MM.1S (cell line): ENCODE data around the gene C1orf116.

ENCODE experiments used
- DNase-seq: peaks from one replicate; pipeline ENCODE4 v3.0.0-alpha.2; 2015
- H2AFZ ChIP-seq: fragments of 300-600 bp; sonication (generic); 2 replicates; pipeline ENCODE4 v1.6.0; 2016; ENCODE audit warnings: antibody characterized with exemption, low read length
- H3F3A ChIP-seq: fragments of 300-600 bp; sonication (generic); 2 replicates; pipeline ENCODE4 v1.6.1; 2016; ENCODE audit warnings: mild to moderate bottlenecking, antibody characterized with exemption, low read length, moderate library complexity, mixed read lengths; ENCODE audit not compliant: insufficient read depth
- H3K27ac ChIP-seq: fragments of 300-600 bp; sonication (generic); 2 replicates; pipeline ENCODE4 v1.5.1; 2016; ENCODE audit warnings: mild to moderate bottlenecking, low read length
- H3K27me3 ChIP-seq: fragments of 300-600 bp; sonication (generic); replicated peaks from 2 replicates; pipeline ENCODE4 v1.6.0; 2016; ENCODE audit warnings: low read length; ENCODE audit not compliant: insufficient read depth
- H3K36me3 ChIP-seq: fragments of 300-600 bp; sonication (generic); replicated peaks from 2 replicates; pipeline ENCODE4 v1.6.1; 2016; ENCODE audit warnings: mild to moderate bottlenecking, low read length, mixed read lengths; ENCODE audit not compliant: insufficient read depth
- H3K4me1 ChIP-seq: fragments of 300-600 bp; sonication (generic); 2 replicates; pipeline ENCODE4 v1.6.1; 2016; ENCODE audit warnings: low read length, mixed read lengths
- H3K4me2 ChIP-seq: fragments of 300-600 bp; sonication (generic); 2 replicates; pipeline ENCODE4 v1.6.0; 2016; ENCODE audit warnings: low read depth, low read length
- H3K4me3 ChIP-seq: fragments of 300-600 bp; sonication (generic); 2 replicates; pipeline ENCODE4 v1.5.1; 2016; ENCODE audit warnings: low read length, mixed read lengths
- H3K79me2 ChIP-seq: fragments of 300-600 bp; sonication (generic); 2 replicates; pipeline ENCODE4 v1.6.1; 2016; ENCODE audit warnings: mixed run types, low read length, mixed read lengths
- H3K9ac ChIP-seq: fragments of 300-600 bp; sonication (generic); 2 replicates; pipeline ENCODE4 v1.6.1; 2016; ENCODE audit warnings: low read length, mixed read lengths
- H3K9me2 ChIP-seq: fragments of 300-600 bp; sonication (generic); replicated peaks from 2 replicates; pipeline ENCODE4 v1.6.1; 2016; ENCODE audit warnings: mild to moderate bottlenecking, low read length, mixed read lengths; ENCODE audit not compliant: insufficient read depth
- H3K9me3 ChIP-seq: fragments of 300-600 bp; sonication (generic); replicated peaks from 2 replicates; pipeline ENCODE4 v1.6.1; 2016; ENCODE audit warnings: mild to moderate bottlenecking, low read length, mixed read lengths; ENCODE audit not compliant: insufficient read depth
- H4K20me1 ChIP-seq: fragments of 300-600 bp; sonication (generic); 2 replicates; pipeline ENCODE4 v1.6.1; 2016; ENCODE audit warnings: mild to moderate bottlenecking, low read length, moderate library complexity, mixed read lengths; ENCODE audit not compliant: insufficient read depth
- CTCF ChIP-seq: fragments of 300-600 bp; sonication (generic); IDR thresholded peaks from 2 replicates; pipeline ENCODE4 v1.5.1; 2016; ENCODE audit warnings: antibody characterized with exemption, low read length, mixed read lengths
- EZH2 ChIP-seq: fragments of 300-600 bp; sonication (generic); optimal IDR thresholded peaks from 2 replicates; pipeline ENCODE3; 2017; ENCODE audit warnings: low read depth, mild to moderate bottlenecking, antibody characterized with exemption, low read length, mixed read lengths
- EZH2phosphoT487 ChIP-seq: fragments of 300-600 bp; sonication (generic); IDR thresholded peaks from 2 replicates; pipeline ENCODE4 v1.6.1; 2018; ENCODE audit warnings: antibody characterized with exemption, low read length

The C1orf116 gene

GRCh38 chr1:207029701-207030521, 2.6 kb downstream of the C1orf116 start:
- H3K9ac ChIP-seq: no peak overlapping the region
- H2AFZ ChIP-seq: no peak overlapping the region
- no peaks in the 10 kb centered on the region for H3K79me2 ChIP-seq
- H3K27ac ChIP-seq: no peak overlapping the region
- no peaks in the 10 kb centered on the region for H3K9me3 ChIP-seq
- H4K20me1 ChIP-seq: peaks cover 4% of the 10 kb centered on the region; the same call in 1 of the 2 replicates
- DNase-seq: no peak
- no peak for TF ChIP-seq CTCF
- TF ChIP-seq EZH2: no peak
- no peak for TF ChIP-seq EZH2phosphoT487
- no peak overlapping the region for H3K4me3 ChIP-seq
- no peaks in the 10 kb centered on the region for H3K9me2 ChIP-seq
- peaks cover 6% of the 10 kb centered on the region; the same call in 1 of the 2 replicates for H3K4me1 ChIP-seq
- peaks cover 11% of the 10 kb centered on the region; the same call in 1 of the 2 replicates for H3F3A ChIP-seq
- no peak overlapping the region for H3K4me2 ChIP-seq
- no peaks in the 10 kb centered on the region for H3K36me3 ChIP-seq
- peaks cover 74% of the 10 kb centered on the region for H3K27me3 ChIP-seq

- Histone ChIP-seq H3K4me3 (no peak overlapping the region), H3K4me2 (no peak overlapping the region), H3F3A (peaks cover 11% of the 10 kb centered on the region; the same call in 1 of the 2 replicates), H3K27me3 (peaks cover 74% of the 10 kb centered on the region), H3K9me2 (no peaks in the 10 kb centered on the region), H3K79me2 (no peaks in the 10 kb centered on the region), H3K36me3 (no peaks in the 10 kb centered on the region), H2AFZ (no peak overlapping the region), H3K4me1 (peaks cover 6% of the 10 kb centered on the region; the same call in 1 of the 2 replicates), H4K20me1 (peaks cover 4% of the 10 kb centered on the region; the same call in 1 of the 2 replicates), H3K27ac (no peak overlapping the region), H3K9me3 (no peaks in the 10 kb centered on the region), H3K9ac (no peak overlapping the region)
- DNase-seq: no peak
- TF ChIP-seq CTCF (no peak), EZH2phosphoT487 (no peak)
Observed at GRCh38 chr1:207028884-207029650, 3.5 kb downstream of the C1orf116 start.

GRCh38 chr1:207027921-207028320, 4.6 kb downstream of the C1orf116 start:
- Histone ChIP-seq H4K20me1 (peaks cover 4% of the 10 kb centered on the region; the same call in 1 of the 2 replicates), H3K36me3 (no peaks in the 10 kb centered on the region), H3K27ac (no peak overlapping the region), H3K9ac (no peak overlapping the region), H3K4me1 (peaks cover 6% of the 10 kb centered on the region; the same call in 1 of the 2 replicates), H3F3A (peaks cover 11% of the 10 kb centered on the region; the same call in 1 of the 2 replicates), H3K9me2 (no peaks in the 10 kb centered on the region), H2AFZ (no peak overlapping the region), H3K4me2 (no peak overlapping the region), H3K79me2 (no peaks in the 10 kb centered on the region), H3K4me3 (no peak overlapping the region), H3K27me3 (peaks cover 65% of the 10 kb centered on the region), H3K9me3 (no peaks in the 10 kb centered on the region)
- DNase-seq: no peak
- TF ChIP-seq EZH2 (no peak), CTCF (no peak), EZH2phosphoT487 (no peak)
